HG02938 (cell line): ENCODE measurements around the gene PNPO.
A peak's percentile ranks its signal among the peaks of the same experiment; 100 is the strongest.

Experiments
- ATAC-seq: cut with Tn5 transposase; IDR thresholded peaks from one replicate; pipeline ENCODE4 v1.9.1; 2021; ENCODE audit warnings: mild to moderate bottlenecking, moderate library complexity; ENCODE audit not compliant: unreplicated experiment

PNPO gene

DNA sequence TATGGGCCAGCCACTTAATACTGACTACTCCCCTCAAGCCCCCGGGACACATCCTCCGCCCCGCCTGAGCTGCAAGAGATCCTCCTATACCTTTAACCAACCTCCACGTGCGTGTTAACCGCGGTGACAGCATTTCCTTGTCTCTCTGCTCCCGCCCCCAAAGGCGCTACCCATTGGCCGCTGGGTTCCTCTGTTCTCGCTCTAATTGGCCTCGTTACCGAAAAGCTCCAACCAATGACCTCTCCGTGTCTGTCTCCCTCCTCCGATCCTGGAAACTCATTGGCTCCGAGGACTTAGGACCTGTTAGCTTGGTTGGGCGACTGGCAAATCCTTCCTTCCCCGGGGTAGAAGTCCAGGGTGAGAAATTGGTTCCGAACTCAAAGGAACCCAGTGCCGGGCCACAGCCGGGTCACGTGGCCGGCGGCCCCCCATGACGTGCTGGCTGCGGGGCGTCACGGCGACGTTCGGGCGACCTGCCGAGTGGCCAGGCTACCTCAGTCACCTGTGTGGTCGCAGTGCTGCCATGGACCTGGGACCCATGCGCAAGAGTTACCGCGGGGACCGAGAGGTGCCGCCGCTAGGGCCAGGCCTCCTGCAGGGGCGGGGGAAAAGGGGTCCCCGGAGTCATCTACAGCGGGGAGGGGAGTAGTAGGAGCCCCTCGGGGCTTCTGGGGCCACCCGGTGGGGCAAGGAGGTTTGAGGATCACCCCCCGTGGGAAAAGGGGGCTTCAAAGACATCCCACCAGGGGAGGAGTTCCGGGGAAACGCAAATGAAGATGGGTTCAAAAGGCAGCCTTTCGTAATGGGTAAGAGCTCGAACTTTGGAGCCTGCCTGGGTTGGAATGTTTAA lies at the start of gene PNPO:
Gene PNPO, plus strand, starts transcription at position 326 of the 850 bp plus-strand sequence. Its CDS starts 105 bp downstream, at position 431.
- peak; percentile 93 for ATAC-seq

- no peak for ATAC-seq
Measured at GRCh38 chr17:47894498-47895346, 46.6 kb upstream of the PNPO start.

DNA sequence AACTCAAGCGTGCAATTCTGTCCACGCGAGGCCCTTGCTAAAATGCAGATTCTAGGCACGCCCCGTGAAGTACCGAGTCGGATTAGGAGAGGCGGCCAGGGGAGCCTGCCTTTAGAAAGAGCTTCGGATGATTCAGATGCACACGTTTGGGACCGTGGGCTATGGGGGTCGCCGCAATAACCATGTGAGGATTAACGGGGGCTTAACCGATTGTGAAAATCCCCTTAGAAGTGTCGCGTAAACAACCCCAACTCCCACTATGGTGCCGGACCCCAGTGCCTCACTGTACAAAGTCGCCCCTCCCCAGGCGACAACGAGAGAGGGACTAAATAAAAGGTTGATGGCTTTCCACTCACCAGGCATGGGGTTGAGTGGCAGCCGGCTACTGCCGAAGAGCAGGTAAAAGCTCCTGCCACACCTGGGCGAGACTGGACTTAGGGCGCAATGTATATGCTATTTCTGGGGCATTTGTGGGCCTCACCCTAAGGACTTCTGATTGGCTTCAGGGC lies 46.0 kb upstream of the PNPO start:
- no peak for ATAC-seq

- ATAC-seq = peak; percentile 94
Measured at GRCh38 chr17:47895856-47896671, 45.3 kb upstream of the PNPO start, which contains the start of gene SP2. TSS of gene SP2 (plus strand) at chr17:47896236. CDS start at chr17:47896287, 51 bp downstream.

GRCh38 chr17:47896672-47897490 lies 44.5 kb upstream of the PNPO start:
- no peak for ATAC-seq

DNA sequence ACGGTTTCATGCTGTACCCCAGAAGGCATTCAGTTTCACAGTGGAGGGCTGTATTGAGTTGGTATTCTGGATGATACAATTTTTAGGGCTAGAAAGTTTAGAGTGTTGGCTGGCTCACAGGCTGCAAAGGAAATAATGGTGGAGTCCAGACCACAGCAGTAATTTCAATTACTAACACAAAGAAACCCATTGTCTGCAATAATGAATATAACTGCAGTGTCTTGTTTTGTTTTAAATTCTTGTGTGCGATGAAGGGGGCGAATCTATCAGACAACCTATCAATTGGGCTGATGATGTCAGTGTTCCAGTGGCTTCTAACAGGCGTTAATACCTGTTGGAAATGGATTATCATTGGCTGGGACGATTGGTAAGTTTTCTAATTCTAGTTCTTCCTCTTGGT lies 43.8 kb upstream of the PNPO start:
- ATAC-seq = no peak

GRCh38 chr17:47898241-47898640 lies 43.1 kb upstream of the PNPO start:
- no peak for ATAC-seq

DNA sequence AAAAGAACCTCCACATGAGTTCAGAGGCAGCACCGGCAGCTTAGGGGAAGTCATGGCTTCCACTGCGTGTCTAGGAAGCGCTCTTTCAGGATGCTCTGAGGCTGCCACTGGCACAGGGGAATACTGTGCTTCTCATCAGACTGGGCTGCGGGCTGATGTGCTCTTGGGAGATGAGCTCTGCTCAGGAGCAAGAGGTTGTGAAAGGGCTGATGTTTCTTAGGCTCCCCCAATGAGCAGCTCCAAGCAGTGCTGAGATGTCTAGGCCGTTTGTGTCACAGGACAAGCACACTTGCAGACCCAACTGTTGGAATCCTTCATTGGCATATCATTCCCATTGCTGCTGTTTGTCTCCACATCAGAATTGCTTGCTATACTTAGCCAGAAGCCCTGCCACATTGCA lies 41.7 kb upstream of the PNPO start:
- ATAC-seq = no peak

- ATAC-seq = no peak
Measured at GRCh38 chr17:47901423-47901822, 39.9 kb upstream of the PNPO start.

GRCh38 chr17:47902039-47902744 lies 39.2 kb upstream of the PNPO start:
- ATAC-seq = no peak

DNA sequence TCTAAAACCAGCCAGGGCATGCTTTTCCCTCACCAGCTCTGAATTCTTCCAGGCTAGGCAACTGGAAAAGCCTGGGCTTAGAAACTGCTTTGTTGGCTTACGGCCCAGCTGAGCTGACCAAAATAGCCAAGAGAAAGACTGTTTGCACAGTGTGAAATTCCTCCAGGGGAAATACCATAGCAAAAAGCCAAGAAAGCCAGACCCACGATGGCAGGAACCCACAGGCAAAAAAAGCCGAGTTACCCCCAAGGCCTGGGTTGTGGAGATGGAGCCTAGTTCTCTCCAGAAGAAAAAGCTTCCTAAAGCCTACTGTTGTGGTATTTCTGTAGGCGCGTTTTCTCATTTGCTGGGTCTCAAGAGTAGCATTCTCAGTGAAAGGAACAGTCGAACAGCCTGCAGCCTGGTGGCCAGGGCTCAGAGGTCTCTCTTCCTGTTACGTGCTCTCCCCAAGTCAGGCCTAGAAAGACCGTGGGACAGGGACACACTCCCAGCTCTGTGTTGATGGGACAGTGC lies 36.1 kb upstream of the PNPO start:
- ATAC-seq = no peak

DNA sequence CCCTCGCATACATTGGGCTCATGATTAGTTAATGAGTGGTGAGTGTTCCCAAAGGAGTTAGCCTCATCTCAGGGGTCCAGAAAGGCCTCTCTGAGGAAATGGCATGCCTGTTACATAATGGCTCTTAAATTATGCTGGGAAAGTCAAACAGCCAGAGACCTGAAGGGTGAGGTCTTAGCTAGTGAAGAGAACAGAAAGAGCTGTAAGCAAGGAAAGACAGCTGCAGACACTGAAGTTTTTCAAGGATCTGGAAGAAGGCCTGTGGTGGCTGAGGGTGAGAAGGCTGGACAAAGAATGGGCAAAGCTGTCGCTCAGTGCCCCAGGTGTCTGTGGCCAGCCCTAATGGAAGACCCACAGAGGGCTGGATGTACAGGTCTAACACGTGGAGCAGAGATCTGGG lies 34.9 kb upstream of the PNPO start:
- no peak for ATAC-seq

DNA sequence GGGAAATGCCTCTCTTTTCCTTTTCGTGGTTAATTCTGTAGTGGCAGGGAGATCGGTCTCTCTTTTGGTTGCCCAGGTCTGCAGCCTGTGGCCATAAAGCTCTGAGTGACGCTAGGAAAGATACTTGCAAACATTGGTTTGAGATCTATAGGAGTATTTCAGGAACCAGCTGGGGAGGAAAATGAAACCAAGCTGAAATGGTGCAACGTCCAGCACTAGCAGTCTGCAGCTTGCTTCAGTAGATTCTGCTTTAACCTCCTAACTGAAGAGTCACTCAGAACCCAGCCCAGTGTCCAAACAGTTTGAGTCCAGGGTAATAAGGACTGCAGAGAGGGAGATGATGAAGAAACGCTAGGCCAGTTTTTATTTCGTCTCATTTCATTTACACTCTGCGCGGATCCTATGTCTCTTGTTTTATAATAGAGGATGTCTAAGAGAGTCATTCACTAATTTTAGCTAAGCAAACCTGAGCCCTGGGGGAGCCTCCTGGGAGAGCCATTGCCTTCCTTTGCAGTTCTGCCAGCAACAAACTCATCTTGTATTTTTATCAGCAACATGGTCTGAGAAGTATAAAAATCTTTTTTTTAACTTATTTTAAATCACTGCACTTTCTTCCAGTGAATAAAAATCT lies 33.3 kb upstream of the PNPO start:
- ATAC-seq = no peak

DNA sequence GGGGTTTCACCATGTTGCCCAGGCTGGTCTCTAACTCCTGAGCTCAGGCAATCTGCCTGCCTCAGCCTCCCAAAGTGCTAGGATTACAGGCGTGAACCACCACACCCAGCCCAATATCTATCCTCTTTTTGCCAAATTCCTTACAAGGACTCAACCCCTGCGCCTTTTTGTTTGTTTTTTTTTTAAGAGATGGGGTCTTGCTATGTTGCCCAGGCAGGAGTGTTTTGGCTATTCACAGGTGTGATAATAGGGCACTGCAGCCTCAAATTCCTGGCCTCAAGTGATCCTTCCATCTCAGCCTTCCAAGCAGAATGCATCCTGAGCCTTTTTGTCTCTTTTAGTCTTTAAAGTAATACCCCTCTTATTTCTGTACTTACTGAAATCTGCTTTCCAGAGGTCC lies 28.3 kb upstream of the PNPO start:
- no peak for ATAC-seq

DNA sequence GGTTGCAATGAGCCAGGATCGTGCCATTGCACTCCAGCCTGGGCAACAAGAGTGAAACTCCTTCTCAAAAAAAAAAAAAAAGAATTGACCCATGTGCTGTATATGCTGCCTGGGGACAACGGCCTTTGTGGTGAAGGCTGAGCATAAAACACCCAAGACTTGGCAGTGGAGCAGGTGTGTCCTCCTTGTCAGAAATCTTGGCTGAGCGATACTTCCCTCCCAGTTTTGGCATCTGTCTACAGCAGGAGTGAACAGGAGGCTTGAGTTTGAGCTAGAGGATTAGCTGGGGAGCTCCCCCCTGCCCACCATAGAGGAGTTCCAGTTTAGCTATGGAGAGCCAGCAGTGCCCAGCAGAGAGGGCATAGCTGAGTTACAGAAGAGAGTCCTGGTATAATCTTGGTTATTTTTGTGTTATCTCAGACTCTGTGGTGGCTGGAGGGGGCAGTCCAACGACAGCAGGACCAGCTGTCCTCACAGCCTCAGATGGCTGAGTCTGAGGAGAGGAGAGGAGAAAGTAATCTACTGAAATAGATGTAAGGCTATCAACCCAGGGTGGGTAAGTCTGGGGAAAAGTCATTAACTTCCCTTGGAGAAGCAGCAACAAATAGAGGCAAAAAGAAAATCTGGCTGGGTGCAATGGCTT lies 26.9 kb upstream of the PNPO start:
- no peak for ATAC-seq

GRCh38 chr17:47915776-47916398 lies 25.5 kb upstream of the PNPO start:
- no peak for ATAC-seq

DNA sequence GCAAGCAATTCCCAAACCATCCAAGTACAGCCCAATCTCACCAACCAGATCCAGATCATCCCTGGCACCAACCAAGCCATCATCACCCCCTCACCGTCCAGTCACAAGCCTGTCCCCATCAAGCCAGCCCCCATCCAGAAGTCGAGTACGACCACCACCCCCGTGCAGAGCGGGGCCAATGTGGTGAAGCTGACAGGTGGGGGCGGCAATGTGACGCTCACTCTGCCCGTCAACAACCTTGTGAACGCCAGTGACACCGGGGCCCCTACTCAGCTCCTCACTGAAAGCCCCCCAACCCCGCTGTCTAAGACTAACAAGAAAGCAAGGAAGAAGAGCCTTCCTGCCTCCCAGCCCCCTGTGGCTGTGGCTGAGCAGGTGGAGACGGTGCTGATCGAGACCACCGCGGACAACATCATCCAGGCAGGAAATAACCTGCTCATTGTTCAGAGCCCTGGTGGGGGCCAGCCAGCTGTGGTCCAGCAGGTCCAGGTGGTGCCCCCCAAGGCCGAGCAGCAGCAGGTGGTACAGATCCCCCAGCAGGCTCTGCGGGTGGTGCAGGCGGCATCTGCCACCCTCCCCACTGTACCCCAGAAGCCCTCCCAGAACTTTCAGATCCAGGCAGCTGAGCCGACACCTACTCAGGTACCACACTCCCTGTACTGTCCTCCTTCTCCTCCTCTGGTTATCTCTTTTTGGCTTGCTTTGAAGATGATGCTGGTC lies 24.7 kb upstream of the PNPO start:
- ATAC-seq = no peak
